Stimulated activated CD4-positive, alpha-beta T cell treated with anti-CD3 and anti-CD28 coated beads, Interleukin-4, amount 100 ng/mL, for 48 hours (primary cell): ENCODE measurements around the gene FRS3.
"Not testable (repeated sequence)": the region's sequence is repeated elsewhere in the genome, so short reads cannot be mapped to it uniquely, and the experiment has no call there.

Experiments
- DNase-seq, 2 donors: peaks; one replicate each; pipeline ENCODE4 v3.0.0-alpha.2; 2020; ENCODE audit warnings: low read depth in 2 of 2

The FRS3 gene, protein sequence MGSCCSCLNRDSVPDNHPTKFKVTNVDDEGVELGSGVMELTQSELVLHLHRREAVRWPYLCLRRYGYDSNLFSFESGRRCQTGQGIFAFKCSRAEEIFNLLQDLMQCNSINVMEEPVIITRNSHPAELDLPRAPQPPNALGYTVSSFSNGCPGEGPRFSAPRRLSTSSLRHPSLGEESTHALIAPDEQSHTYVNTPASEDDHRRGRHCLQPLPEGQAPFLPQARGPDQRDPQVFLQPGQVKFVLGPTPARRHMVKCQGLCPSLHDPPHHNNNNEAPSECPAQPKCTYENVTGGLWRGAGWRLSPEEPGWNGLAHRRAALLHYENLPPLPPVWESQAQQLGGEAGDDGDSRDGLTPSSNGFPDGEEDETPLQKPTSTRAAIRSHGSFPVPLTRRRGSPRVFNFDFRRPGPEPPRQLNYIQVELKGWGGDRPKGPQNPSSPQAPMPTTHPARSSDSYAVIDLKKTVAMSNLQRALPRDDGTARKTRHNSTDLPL

DNA sequence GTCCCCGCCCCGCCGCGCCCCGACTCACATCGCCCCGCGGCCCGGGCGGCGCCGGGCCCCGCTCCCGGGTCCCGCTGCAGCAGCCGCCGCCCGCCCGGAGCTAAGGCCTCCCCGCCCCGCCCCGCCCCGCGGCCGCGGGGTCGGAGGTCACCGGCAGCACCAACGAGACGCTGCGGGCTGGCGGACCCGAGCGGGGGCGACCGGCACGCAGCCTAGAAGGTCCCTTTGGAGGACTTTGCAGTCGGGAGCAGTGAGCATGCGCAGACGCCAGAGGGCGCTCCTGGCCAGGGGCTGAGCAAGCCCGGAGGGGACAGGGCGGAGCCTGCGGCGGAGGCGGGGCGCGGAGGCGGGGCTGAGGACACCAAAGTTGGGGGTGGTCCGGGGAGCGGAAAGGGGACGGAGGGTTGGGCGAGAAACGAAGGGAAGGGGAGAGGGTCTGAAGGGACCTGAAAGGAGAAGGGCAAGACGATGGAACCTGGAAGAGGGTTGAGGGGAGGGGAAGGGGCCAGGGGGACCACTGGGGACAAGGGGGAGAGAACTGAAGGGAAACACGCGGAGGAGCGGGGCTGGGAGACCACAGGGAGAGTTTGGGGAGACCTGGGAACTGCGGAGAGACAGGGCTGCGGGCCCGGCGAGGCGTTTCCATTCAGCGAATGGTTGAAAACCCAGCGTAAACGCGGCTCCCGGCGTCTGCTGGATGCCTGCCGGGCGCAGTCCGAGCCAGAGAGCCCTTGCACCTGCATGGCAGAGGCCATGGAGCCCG lies at the start of gene FRS3:
FRS3 (minus strand) TSS at position 113 of the 763 bp plus-strand sequence. CDS start 2,913 bp downstream, outside the sequence.
- peak; percentile 99 to 100 for DNase-seq

DNA sequence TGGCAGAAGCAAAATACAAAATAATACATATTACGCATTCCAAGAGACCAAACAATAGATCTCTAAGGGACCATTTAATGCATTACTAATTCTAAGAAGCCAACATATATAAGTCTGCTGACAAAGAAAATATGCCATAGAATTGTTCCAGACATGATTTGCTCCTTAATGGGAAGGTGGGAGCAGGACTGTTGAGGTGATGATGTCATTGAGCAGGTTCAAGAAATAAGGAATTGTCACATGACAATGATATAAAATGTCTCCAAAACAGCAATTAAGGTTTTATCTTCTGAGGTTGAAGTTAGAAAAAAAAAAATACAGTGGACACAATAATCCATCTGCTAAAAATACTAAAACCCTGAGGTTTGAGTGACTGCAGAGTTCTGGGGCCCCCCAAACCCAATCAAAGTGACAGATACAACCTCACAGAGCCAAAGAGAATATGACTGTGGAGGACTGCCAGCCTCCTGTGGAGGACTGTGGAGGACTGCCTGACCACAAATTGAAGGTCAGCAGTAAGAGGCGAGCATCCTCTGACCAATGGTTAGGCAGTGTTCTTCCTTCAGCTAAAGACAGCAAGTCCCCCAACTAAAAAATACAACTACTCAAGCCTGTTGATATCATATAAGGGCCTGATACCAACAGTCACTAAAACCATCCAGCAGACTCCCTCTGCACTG lies 46.8 kb upstream of the FRS3 start:
- no peak for DNase-seq

DNA sequence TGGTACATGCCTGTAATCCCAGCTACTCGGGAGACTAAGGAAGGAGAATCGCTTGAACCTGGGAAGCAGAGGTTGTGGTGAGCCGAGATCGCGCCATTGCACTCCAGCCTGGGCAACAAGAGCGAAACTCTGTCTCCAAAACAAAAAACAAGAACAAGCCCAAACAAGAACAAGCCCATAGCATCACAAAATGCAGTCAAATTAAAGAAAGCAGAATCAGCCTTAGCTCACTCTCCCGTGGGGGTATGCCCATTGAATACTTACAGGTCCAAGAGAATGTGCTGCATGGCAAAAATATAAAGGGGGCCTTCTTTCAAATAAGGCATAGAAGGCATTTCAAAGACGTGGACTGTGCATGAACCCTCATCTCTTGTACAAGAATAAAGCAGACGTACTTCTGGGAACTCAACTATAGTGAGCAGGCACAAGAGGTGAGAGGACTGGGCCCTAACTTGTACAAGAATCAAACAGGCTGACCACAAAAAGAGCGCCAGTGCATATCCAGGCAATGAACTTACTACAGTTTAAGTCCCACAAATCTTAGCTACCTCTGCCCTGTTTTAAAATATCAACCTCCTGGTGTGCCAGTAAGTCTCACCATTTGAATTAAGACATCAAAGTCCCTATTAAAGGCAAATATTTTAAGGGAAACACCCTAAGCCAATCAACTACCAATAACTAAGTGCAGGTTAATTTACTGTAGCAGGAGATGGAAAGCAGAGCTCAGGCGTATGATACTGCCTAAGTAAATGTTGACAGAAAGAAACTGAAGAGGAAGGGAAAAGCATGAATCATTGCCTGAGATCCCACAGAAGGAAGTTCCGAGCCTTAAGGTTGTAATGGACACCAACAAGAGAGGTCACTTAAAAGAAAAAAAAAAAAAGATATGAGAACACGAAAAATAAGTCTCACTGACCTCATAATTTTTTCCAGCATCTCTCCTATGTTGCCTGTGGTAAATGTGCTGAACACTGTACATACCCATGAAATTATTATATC lies 45.2 kb upstream of the FRS3 start:
- no peak for DNase-seq

DNA sequence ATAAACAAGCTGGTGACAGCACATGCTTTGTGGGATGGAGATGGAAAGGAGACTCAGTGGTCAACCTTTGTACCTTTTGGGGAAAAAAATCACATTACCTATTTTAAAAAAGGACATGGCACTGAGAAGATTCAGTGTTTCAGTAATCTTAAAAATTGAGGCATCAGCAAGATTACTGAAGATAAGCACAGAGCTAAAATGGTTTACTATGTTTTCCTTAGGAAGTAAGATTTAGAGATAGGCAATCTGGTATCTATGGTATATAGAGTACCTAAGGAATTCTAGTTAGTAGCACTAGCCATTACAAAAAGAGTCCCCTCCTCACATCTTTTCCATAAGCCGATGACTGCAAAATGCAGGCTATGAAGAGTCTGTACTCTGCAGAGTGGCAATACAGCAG lies 43.5 kb upstream of the FRS3 start:
- DNase-seq, result no peak

DNA sequence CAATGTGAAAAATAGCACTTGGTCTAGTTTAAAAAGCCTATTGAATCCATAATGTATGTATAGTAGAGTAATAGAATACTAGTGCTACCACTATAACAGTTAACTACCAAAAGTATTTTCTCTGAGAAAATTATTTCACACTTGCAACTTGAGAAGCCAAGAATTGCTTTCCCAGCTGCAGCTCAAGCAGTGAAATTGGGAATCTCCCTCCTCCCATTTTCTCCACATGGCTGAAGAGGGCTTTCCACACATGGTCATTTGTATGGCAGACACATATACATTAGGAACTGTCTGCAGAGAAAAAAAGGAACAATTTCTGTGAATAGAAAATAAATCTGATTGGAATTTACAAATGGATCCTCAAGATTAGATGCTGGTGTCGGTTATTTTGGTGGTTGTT lies 42.3 kb upstream of the FRS3 start:
- no peak for DNase-seq

DNA sequence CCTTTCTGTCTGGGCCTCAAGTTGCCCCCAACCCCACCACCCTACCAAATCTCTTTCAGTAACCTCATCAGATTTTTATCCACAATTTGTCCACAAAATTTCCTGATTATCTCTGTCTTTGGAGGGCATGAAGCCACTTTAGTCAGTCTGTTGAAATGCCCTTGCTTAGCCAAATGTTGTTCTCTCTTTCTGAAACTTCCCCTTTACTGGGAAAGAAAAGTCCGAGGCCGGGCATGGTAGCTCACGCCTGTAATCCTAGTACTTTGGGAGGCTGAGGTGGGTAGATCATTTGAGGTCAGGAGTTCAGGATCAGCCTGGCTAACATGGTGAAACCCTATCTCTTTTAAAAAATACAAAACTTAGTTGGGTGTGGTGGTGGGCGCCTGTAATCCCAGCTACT lies 41.6 kb upstream of the FRS3 start:
- no peak for DNase-seq

DNA sequence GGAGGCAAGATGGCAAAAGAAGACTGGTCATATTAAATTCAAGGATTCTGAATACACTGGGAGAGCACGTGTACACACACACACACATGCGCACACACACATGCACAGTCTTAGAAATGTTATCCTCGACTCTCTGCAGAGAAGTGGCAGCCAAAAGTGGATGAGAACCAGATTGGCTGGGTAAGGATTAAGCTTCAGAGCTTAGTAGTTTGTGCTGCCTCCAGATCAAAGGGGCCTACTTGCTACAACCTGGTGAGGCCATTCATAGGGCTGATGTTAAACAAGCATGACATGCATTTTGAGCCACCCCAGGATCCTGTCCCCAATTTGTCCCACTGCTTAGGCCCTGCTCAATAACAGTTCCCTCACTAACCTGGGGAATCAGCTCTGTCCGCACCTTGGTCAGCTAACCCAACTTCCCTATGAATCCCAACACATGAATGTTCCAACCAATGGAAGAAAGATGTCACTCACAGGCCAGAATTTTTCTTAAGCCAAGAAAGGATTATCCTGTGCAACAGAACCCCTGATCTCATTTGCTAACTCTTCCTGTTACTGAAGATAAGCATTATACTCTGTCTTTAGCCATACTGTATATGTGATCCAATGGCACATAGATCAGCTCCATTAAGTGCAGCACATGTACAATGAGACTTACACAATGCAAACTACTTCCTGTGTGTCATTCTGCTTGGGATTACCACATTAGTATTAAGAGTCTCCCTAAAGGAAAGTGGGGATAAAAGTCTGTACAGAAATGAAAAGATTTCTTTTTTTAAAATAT lies 38.8 kb upstream of the FRS3 start:
- DNase-seq, result no peak

DNA sequence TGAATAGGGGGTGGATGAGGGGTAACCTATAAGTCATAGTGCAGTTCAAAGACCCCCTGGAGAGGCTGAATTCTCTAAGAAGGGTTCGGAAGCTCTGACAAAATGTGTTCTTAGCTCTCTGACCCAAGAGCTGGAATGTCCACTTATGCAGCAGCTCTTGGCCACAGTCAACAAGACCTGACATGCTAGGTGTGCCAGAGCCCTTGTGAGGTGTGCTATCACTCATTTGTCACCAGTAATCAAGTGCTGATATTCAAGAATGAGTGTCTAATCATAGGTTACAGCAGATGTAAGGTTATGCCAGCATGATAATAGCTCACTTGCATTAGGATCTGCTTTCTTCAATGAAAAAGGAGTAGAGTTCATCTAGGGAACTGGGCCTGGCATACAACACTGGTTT lies 35.9 kb upstream of the FRS3 start:
- DNase-seq, result no peak

DNA sequence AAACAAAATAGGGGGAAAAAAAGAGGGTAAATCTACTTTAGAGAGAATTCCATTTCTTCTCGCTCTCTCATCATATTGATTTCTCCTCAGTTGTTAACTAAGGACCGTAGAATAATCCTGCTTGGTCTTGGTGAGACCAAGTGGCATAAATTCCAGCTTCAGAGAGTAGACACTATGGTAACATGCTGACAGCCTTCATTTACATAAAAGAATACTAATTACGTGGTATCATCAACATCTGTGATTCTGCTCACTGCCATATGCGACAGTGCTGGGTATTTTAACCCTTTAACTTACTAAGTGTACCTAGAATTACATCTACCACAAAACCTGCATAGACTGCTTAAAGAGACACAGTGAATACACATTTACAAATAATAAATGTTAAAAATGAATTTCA lies 34.9 kb upstream of the FRS3 start:
- DNase-seq, result no peak

DNA sequence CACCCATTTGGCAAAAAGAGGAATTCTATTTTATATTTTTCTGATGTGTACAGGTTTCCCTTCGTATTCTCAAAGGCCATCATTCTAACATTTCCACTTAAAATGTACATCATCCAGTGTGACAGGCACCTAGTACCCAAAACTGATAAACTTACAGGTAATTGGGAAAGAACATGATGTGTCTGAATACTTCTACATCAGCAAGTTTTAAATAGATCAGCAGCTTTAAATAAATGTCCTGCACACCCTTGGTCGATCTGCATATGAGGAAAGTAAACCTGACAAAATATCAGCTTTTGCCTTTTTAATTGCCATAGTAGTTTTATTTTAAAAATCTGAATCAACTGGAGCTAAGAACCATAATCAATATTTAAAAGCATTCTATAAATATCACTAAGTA lies 34.3 kb upstream of the FRS3 start:
- DNase-seq, result no peak

DNA sequence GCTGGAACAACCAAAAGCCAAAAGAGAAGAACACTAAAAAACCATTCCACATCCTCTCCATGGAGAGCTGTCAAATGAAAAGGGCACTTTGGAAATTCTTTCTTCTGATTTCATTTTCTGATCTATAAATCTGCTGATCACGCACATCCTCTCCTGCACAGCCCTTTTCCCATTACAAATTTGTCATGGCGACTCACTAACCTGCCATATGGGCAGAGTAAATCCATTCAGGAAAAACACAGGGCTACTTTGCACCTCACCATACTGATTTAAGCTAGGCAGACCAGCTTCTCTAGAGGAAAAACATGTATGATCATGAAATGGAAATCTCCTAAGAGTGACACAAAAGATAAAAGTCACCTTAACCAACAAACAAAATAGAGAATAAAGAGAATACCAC lies 33.8 kb upstream of the FRS3 start:
- DNase-seq, result no peak

DNA sequence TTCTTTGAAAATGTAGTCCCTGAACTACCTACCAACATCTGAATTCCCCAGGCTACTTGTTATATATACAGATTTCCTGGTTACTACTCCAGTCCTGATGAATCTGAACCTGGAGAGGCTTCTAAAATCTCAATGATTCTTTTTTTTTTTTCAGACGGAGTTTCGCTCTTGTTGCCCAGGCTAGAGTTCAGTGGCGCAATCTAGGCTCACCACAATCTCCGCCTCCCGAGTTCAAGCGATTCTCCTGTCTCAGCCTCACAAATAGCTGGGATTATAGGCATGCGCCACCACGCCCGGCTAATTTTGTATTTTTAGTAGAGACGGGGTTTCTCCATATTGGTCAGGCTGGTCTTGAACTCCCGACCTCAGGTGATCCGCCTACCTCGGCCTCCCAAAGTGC lies 32.2 kb upstream of the FRS3 start:
- DNase-seq, result not testable (repeated sequence)

DNA sequence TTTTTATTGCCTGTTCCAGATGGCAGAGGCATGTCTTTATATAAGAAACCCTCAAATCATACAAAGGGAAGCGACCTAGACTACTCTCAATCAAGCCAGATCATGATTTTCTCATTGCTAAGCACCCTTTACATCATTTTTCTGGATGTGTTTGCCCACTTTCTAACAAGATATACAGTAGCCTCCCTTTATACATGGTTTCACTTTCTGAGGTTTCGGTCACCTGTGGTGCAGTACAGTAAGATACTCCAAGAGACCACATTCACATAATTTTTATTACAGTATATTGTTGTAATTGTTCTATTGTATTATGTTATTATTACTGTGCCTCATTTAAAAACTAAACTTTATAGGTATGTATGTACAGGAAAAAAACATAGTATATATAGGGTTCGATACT lies 31.4 kb upstream of the FRS3 start:
- no peak for DNase-seq

DNA sequence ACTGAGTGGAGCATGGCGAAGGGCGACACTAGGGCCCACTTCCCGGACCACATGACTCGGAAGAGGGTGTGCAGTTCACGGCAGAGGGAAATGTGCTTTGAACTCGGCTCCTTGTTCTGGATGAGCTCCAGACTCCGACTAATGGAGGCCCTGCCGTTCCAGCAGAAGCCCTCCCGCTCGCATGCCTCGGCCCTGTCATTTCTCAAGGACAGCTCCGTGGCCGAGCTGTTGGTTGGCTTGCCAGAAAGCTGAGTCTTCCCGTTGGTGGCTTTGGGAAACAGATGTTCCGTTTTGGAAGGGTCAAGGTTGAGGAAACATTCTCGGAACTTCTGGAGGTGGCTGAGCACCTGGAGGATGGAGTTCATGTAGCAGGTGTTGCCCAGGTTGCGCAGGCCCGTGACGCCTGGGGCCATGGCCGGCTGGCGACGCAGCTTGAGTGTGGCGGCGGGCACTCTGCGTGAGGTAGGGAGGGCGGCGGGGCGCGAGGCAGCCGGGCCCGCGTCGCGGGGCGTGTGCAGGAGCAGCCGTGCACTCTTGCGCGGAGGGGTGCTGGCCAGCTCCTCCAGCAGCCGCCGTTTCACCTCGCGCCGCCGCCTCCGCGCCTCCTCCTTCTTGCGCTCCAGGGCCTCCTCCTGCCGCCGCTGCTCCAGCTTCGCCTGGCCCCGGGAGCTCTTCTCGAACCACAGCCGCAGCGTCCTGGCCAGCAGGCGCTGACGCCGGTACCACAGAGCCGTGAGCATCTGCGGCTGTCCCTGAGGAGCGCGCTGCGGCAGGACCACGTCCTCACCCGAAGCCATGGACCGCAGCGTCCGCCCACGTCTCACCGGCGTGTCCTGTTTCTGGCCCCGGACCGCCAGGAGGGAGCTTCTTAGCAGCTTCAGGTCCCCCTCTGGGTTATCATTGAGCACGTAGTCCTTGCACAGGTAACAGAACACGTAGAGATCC lies 26.4 kb upstream of the FRS3 start:
- no peak for DNase-seq

DNA sequence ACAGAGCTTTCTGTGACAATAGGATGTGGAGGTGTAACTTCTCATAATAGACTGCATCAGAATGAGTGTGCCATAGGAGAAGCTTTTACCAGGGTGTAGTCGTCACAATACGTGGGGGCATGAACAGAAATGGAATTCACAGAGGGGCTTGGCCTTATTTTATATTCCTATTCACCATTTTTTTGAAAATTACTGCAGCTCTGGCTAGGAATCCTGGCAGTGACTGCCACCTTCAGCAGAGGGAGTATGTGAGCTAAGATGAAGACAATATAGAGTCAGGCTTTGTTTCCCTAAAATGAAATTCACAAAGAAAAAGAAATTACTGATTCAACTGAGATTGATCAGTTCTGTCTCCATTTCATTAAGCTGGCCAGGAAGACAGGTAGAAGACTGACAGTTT lies 21.7 kb upstream of the FRS3 start:
- DNase-seq, result no peak

DNA sequence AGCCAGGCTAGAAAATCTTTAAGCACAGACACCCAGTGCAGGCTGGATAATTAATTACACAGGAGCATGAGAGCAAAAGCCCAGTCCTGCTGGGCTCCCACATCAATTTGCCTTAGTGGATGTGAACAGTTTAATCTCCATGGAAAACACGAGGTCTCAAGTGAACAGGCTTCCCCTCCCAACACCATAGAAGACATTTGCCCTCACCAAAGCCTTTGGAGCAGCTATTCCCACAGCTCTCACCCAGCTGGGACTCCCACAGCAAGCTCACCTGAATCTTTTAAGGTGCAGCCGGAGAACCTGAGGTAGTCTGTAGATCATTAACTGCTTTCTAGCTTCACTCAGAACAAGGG lies 19.8 kb upstream of the FRS3 start:
- DNase-seq, result no peak

DNA sequence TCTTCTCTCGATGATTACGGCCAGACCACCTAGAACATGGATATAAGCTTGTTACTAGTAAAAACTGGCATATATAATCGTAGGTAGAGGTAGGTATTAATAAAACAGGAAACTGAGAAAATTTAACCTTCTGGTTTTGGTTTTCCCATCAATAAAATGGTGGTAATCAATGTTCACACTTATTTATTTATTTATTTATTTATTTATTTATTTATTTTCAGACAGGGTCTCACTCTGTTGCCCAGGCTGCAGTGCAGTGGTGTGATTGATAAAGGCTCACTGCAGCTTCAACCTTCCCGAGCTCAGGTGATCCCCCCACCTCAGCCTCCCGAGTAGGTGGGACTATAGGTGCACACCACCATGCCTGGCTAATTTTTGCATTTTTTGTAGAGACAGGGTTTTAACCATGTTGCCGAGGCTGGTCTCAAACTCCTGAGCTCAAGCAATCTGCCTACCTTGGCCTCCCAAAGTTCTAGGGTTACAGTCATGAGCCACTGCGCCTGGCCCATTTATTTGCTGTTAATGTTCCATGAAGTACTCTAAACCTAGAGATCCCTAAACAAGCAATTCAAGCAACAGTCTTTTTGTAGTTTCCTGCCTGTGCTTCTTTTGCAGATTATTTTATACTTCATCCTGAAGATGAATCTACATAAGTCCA lies 19.3 kb upstream of the FRS3 start:
- no peak for DNase-seq

DNA sequence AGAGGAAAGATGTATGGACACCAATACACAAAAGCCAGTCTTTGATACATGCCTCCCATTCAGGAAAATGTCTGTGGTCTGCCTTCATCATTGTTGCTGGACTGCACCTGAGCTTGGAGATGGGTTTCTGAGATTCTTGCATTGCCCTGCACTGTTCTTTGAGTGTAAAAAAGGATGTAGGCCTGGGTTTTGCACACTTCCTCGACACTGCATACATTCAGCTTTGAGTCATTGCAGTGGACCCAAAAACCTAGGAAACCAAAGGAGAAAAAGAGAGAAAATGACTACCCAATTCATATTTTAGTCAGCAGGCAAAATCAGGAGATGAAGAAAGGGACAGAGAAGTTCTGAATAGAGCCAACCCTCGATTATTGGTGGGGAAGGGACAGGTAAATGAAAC lies 16.8 kb upstream of the FRS3 start:
- DNase-seq, result no peak

DNA sequence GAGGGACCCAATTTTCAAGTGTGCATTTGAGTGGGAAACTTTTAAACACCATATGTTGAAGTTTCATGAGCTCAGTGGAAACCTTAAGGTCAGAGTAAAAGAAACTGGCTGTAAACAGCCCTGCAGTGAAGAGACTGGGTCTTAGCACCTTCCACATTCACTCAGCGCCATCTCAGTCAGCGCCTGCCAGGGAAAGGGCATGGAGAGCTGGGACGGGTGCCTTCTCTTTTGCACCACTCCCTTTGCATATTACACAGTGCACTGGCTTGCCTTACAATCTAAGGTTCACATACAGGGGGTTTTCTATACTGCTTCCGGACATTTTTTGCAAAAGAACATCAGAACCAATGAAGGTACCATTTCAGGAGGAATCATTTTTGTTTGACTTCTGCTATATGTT lies 12.3 kb upstream of the FRS3 start:
- no peak for DNase-seq
